Activated CD4-positive, alpha-beta T cell treated with anti-CD3 and anti-CD28 coated beads, Interleukin-2, amount 50 U/mL, for 48 hours (primary cell): ENCODE results near the gene SLC2A11.

Experiments used
- DNase-seq, 2 experiments: peaks; one replicate each; pipeline ENCODE4 v3.0.0-alpha.2; 2020

Gene SLC2A11

GRCh38 chr22:23833017-23833751 lies 24.5 kb upstream of the SLC2A11 start:
- DNase-seq = no peak

GRCh38 chr22:23833911-23834317 lies 23.8 kb upstream of the SLC2A11 start:
- no peak for DNase-seq

- DNase-seq = no peak
These were observed 23.3 kb upstream of the SLC2A11 start for GRCh38 chr22:23834406-23834792.

- no peak for DNase-seq
These were observed 22.7 kb upstream of the SLC2A11 start for GRCh38 chr22:23834793-23835483.

- no peak for DNase-seq
These were observed 22.1 kb upstream of the SLC2A11 start for GRCh38 chr22:23835484-23836144.

GRCh38 chr22:23836281-23836680 lies 21.4 kb upstream of the SLC2A11 start:
- DNase-seq = no peak

GRCh38 chr22:23836692-23837495 lies 20.8 kb upstream of the SLC2A11 start:
- DNase-seq = no peak

- no peak for DNase-seq
These were observed 20.2 kb upstream of the SLC2A11 start for GRCh38 chr22:23837496-23837859.

- peak in 1 of 2 experiments; percentile 9 for DNase-seq
These were observed 19.6 kb upstream of the SLC2A11 start for GRCh38 chr22:23837911-23838680.

GRCh38 chr22:23838681-23839468 lies 18.8 kb upstream of the SLC2A11 start, which contains the start of gene DERL3:
DERL3 (minus strand) TSS chr22:23839006; CDS start chr22:23838987, 19 bp downstream.
- DNase-seq = peak; percentile 99

GRCh38 chr22:23840026-23840425 lies 17.6 kb upstream of the SLC2A11 start:
- no peak for DNase-seq

GRCh38 chr22:23841292-23841691 lies 16.4 kb upstream of the SLC2A11 start:
- DNase-seq = no peak

GRCh38 chr22:23841736-23842445 lies 15.8 kb upstream of the SLC2A11 start:
- DNase-seq = no peak

GRCh38 chr22:23842599-23842998 lies 15.1 kb upstream of the SLC2A11 start:
- no peak for DNase-seq

GRCh38 chr22:23844739-23845202 lies 12.9 kb upstream of the SLC2A11 start:
- no peak for DNase-seq

- no peak for DNase-seq
These were observed 12.2 kb upstream of the SLC2A11 start for GRCh38 chr22:23845265-23846080.

GRCh38 chr22:23846081-23846469 lies 11.6 kb upstream of the SLC2A11 start:
- no peak for DNase-seq

- no peak for DNase-seq
These were observed 10.3 kb upstream of the SLC2A11 start for GRCh38 chr22:23847310-23847920.
